Stimulated activated CD4-positive, alpha-beta T cell treated with anti-CD3 and anti-CD28 coated beads, Interleukin-12 subunit alpha, Interleukin-12 subunit beta, amount 100 ng/mL, for 24 hours (primary cell): ENCODE data around the gene ENKUR.
"Not testable (repeated sequence)": the region's sequence is repeated elsewhere in the genome, so short reads cannot be mapped to it uniquely, and the experiment has no call there.

Experiments
- DNase-seq, 2 experiments: peaks; one replicate each; pipeline ENCODE4 v3.0.0-alpha.2; 2020; ENCODE audit warnings: low read depth in 2 of 2

ENKUR gene

GRCh38 chr10:24973163-24973562, 42.8 kb downstream of the ENKUR start:
- no peak for DNase-seq

- DNase-seq, result no peak
Observed at GRCh38 chr10:24971374-24971773, 44.6 kb downstream of the ENKUR start.

GRCh38 chr10:24969841-24970281, 46.1 kb downstream of the ENKUR start:
- no peak for DNase-seq

- DNase-seq, result not testable (repeated sequence)
Observed at GRCh38 chr10:24968951-24969350, 47.0 kb downstream of the ENKUR start.

GRCh38 chr10:24968349-24968748, 47.6 kb downstream of the ENKUR start:
- no peak for DNase-seq

GRCh38 chr10:24966962-24967481, 48.9 kb downstream of the ENKUR start:
- DNase-seq, result no peak

GRCh38 chr10:24965051-24965450, 50.9 kb downstream of the ENKUR start:
- DNase-seq, result no peak

- DNase-seq, result no peak
Observed at GRCh38 chr10:24963521-24964041, 52.4 kb downstream of the ENKUR start.

- DNase-seq, result no peak
Observed at GRCh38 chr10:24962995-24963394, 53.0 kb downstream of the ENKUR start.

GRCh38 chr10:24961582-24961981, 54.4 kb downstream of the ENKUR start:
- DNase-seq, result no peak

GRCh38 chr10:24959382-24959730, 56.6 kb downstream of the ENKUR start:
- DNase-seq, result no peak

- no peak for DNase-seq
Observed at GRCh38 chr10:24958721-24959381, 57.1 kb downstream of the ENKUR start.

GRCh38 chr10:24958091-24958720, 57.8 kb downstream of the ENKUR start:
- no peak for DNase-seq

GRCh38 chr10:24957624-24958051, 58.3 kb downstream of the ENKUR start:
- DNase-seq, result not testable (repeated sequence)

- DNase-seq, result no peak
Observed at GRCh38 chr10:24953675-24954074, 62.3 kb downstream of the ENKUR start.

- peak; percentile 13 to 15 for DNase-seq
Observed at GRCh38 chr10:24952707-24953645, 63.0 kb downstream of the ENKUR start.

- peak in 1 of 2 experiments; percentile 5 for DNase-seq
Observed at GRCh38 chr10:24952143-24952706, 63.7 kb downstream of the ENKUR start, which contains the start of gene PRTFDC1. TSS of gene PRTFDC1 (minus strand) at chr10:24952606. CDS start at chr10:24952575, 31 bp downstream.

GRCh38 chr10:24951201-24952142, 64.5 kb downstream of the ENKUR start:
- peak in 1 of 2 experiments; percentile 8 for DNase-seq

- no peak for DNase-seq
Observed at GRCh38 chr10:24950439-24950838, 65.5 kb downstream of the ENKUR start.

- no peak for DNase-seq
Observed at GRCh38 chr10:24949616-24950015, 66.3 kb downstream of the ENKUR start.
